Panc1 (cell line): Measurements from ENCODE around the gene NEURL4. TPM values are rescaled to one million over a fixed set of nuclear protein-coding genes. Genes with fewer than 3 reads are reported as not detected.

Experiments used
- ATAC-seq: fragments of 200-7000 bp; cut with Tn5 transposase; 2 replicates; pipeline ENCODE4 v1.9.1; 2020; ENCODE audit warnings: mild to moderate bottlenecking, moderate library complexity
- BruUV-seq: library from RNA; stranded (reverse); fragments of 400-500 nt; replicated peaks from 2 replicates; lab custom pipeline; 2021; lab: Mats Ljungman, UMichigan
- CTCF ChIA-PET: fragments of 300-600 bp; sonication (Branson Sonifier 250); formaldehyde crosslinking; loops from one replicate; lab custom pipeline; 2022; ENCODE audit warnings: antibody characterized with exemption; lab: Charles Lee
- POLR2A ChIA-PET: fragments of 300-600 bp; sonication (Branson Sonifier 250); formaldehyde crosslinking; loops from one replicate; lab custom pipeline; 2022; ENCODE audit warnings: antibody characterized with exemption; lab: Charles Lee
- DNase-seq: peaks from one replicate; pipeline ENCODE4 v3.0.0-alpha.2; 2010; ENCODE audit warnings: low read depth, low spot score
- H3K27ac ChIP-seq: 2 replicates; pipeline ENCODE4 v1.5.1; 2011; ENCODE audit warnings: mild to moderate bottlenecking, low read length, inconsistent platforms
- H3K27me3 ChIP-seq: fragments of 200-500 bp; sonication (Bioruptor generic); 2 replicates; pipeline ENCODE4 v1.6.0; 2014; ENCODE audit warnings: low read length, inconsistent platforms; ENCODE audit not compliant: control insufficient read depth, insufficient read depth
- H3K36me3 ChIP-seq: fragments of 200-500 bp; sonication (Bioruptor generic); 2 replicates; pipeline ENCODE4 v1.5.1; 2014; ENCODE audit warnings: inconsistent platforms, mild to moderate bottlenecking, low read length, moderate library complexity; ENCODE audit not compliant: control insufficient read depth, insufficient read depth
- H3K4me1 ChIP-seq: 2 replicates; pipeline ENCODE4 v1.5.1; 2011; ENCODE audit warnings: inconsistent platforms, mild to moderate bottlenecking, low read length, moderate library complexity; ENCODE audit not compliant: control insufficient read depth, insufficient read depth
- H3K4me3 ChIP-seq, 2 experiments: 2 replicates each; pipeline ENCODE4 v1.5.1; 2011 to 2012; ENCODE audit warnings: low read depth in 2 of 2, low read length in 2 of 2, mild to moderate bottlenecking in 2 of 2, inconsistent platforms in 1 of 2, moderate library complexity in 1 of 2
- H3K9me3 ChIP-seq: fragments of 200-500 bp; sonication (Bioruptor generic); 2 replicates; pipeline ENCODE4 v1.5.1; 2014; ENCODE audit warnings: low read depth, mild to moderate bottlenecking, inconsistent platforms, low read length, moderate library complexity; ENCODE audit not compliant: control insufficient read depth, insufficient read depth
- CTCF ChIP-seq: fragments of 450-650 bp; IDR thresholded peaks from 2 replicates; pipeline ENCODE4 v1.5.1; 2017; ENCODE audit warnings: mild to moderate bottlenecking
- POLR2AphosphoS5 ChIP-seq: IDR thresholded peaks from 2 replicates; pipeline ENCODE4 v1.6.1; 2012; ENCODE audit warnings: mild to moderate bottlenecking, low read depth, low read length, moderate library complexity
- REST ChIP-seq, 2 experiments: IDR thresholded peaks; 2 replicates each; pipeline ENCODE4 v1.6.1; 2011 to 2012; ENCODE audit warnings: low read depth in 2 of 2, control low read depth in 1 of 2, low read length in 1 of 2, mild to moderate bottlenecking in 1 of 2, moderate library complexity in 1 of 2; ENCODE audit not compliant: insufficient read depth in 1 of 2
- SIN3A ChIP-seq: IDR thresholded peaks from 2 replicates; pipeline ENCODE4 v1.6.1; 2012; ENCODE audit warnings: low read depth, mild to moderate bottlenecking, low read length, moderate library complexity, borderline replicate concordance; ENCODE audit not compliant: insufficient read depth
- TCF7L2 ChIP-seq: IDR thresholded peaks from 2 replicates; pipeline ENCODE4 v1.6.1; 2011; ENCODE audit warnings: mild to moderate bottlenecking, low read depth, low read length, inconsistent platforms
- in situ Hi-C: cut with HindIII; loops from 2 replicates; pipeline ENCODE4 v1.10.0; 2016; ENCODE audit warnings: low sequenced_read_pairs, low pct_unique_long_range_greater_than_20kb
- intact Hi-C: fragments of 100-400 bp; cut with micrococcal nuclease; formaldehyde crosslinking; loops from one replicate; pipeline ENCODE4 v1.10.0; 2022; ENCODE audit not compliant: unreplicated experiment
- total RNA-seq: library from RNA; stranded (reverse); gene quantifications from one replicate; pipeline ENCODE4 v1.2.1, GENCODE V29; 2021; ENCODE audit not compliant: unreplicated experiment

The NEURL4 gene
- total RNA-seq, 1 experiment from 2014 or later, result 58.9 TPM

- in situ Hi-C loops, result no loop called here
- Histone ChIP-seq H3K36me3 (no peaks in the 10 kb centered on the region), H3K4me3 (no peak overlapping the region), H3K9me3 (no peaks in the 10 kb centered on the region), H3K27me3 (no peaks in the 10 kb centered on the region), H3K4me1 (no peaks in the 10 kb centered on the region), H3K27ac (no peak overlapping the region)
- ChIA-PET POLR2A (interaction anchor here (0.5 to 0.7 kb wide), 2 partner anchors 9 to 250 kb away, joined by 4 to 5 read pairs; no protein-coding TSS in a partner anchor), CTCF (no interaction called here)
- BruUV-seq, result no TSS peak
- TF ChIP-seq CTCF (no peak), POLR2AphosphoS5 (no peak), SIN3A (no peak)
- intact Hi-C loops, result no loop called here
- ATAC-seq (no peak), DNase-seq (no peak)
Observed at GRCh38 chr17:7282752-7283321, 46.3 kb downstream of the NEURL4 start.

GRCh38 chr17:7281953-7282751 lies 47.0 kb downstream of the NEURL4 start:
- Histone ChIP-seq H3K27me3 (no peaks in the 10 kb centered on the region), H3K4me3 (peak overlapping the region; percentile 46 to 64), H3K9me3 (no peaks in the 10 kb centered on the region), H3K36me3 (no peaks in the 10 kb centered on the region), H3K4me1 (no peaks in the 10 kb centered on the region), H3K27ac (no peak overlapping the region)
- POLR2A ChIA-PET, result interaction anchor here (0.5 to 0.7 kb wide), 2 partner anchors 10 to 250 kb away, joined by 4 to 5 read pairs; no protein-coding TSS in a partner anchor
- no peak for DNase-seq
- CTCF ChIA-PET, result interaction anchor here (1.8 kb wide), 1 partner anchor 31 kb away, joined by 13 read pairs; no protein-coding TSS in a partner anchor
- no peak for ATAC-seq
- no TSS peak for BruUV-seq
- no peak for TF ChIP-seq TCF7L2
- no peak for TF ChIP-seq CTCF
- TF ChIP-seq POLR2AphosphoS5, result no peak
- TF ChIP-seq REST (IDR thresholded peaks at IDR 0.05; ENCODE audit: insufficient read depth in 1 of 2, low read depth in 2 of 2, low read length in 1 of 2), result no peak
- TF ChIP-seq SIN3A, result no peak
- intact Hi-C loops, result loop anchor here (2.0 kb wide), 1 partner anchor 15 kb away; no protein-coding TSS in a partner anchor
- in situ Hi-C loops, result no loop called here
